HG03469 (cell line): ENCODE measurements around the gene ADISSP.

ENCODE experiments used
- ATAC-seq: cut with Tn5 transposase; IDR thresholded peaks from one replicate; pipeline ENCODE4 v1.9.1; 2021; ENCODE audit warnings: mild to moderate bottlenecking, moderate library complexity, moderate number of reproducible peaks; ENCODE audit not compliant: unreplicated experiment

Gene ADISSP

DNA sequence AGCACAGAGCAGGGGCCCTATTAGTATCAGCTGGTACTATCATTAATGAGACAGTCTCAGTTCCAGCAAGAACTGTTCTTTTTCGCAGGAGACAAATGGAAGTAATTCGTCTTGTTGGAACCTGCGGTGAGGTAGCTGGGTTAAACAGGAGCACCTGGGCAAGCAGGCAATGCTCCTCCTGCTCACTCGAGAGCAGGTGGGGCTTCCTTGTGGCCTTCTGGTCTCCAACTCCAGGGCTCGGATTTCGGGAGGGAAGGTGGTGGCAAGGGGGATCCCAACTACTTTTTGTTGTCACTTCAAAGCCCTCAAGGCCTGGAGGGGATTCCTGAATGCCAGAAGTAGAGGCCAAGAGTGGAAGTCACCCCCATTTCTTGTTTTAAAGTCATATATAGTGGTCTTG is 15.0 kb upstream of the ADISSP start:
- ATAC-seq = no peak

DNA sequence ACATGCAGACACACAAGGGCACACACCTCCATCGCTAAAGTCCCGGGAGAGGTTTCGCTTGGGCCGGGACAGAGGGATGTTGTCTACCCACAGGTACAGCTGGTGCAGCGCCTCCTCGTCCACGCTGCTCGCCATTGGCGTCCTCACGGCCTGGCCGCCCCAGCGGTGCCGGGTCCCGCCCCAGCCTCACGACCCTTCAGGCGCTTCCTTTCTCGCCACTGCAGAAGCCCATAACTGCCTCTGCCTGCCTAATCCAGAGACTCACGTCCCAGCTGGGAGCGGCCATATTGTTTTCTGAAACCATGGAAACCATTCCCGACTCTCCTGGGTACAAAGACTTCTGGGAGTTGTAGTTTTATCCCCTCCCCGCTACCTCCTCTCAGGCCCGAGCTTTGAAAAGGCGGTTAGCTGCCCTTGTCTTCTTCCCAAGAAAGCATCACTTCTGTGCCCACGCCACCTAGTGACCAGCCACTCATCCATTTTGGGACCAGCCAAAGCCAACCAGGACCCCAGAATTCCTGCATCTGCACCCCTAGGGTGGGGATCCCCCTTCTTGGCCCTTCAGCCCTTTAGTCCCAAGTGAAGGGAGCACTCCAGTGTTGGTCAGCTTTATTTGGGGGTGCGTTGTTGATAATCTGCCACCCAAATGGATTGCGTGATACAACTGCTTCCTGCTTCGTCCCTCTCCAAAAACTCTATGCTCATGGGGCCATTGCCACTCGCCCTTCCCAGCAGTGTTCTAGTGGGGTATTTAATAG is 13.8 kb upstream of the ADISSP start, which contains the start of gene SPEF1:
Gene SPEF1 (minus strand): TSS at position 296 of the 758 bp plus-strand sequence. CDS start 161 bp downstream, at position 135.
- peak; percentile 49 for ATAC-seq

GRCh38 chr20:3778976-3779375 is 11.4 kb upstream of the ADISSP start:
- ATAC-seq = no peak

DNA sequence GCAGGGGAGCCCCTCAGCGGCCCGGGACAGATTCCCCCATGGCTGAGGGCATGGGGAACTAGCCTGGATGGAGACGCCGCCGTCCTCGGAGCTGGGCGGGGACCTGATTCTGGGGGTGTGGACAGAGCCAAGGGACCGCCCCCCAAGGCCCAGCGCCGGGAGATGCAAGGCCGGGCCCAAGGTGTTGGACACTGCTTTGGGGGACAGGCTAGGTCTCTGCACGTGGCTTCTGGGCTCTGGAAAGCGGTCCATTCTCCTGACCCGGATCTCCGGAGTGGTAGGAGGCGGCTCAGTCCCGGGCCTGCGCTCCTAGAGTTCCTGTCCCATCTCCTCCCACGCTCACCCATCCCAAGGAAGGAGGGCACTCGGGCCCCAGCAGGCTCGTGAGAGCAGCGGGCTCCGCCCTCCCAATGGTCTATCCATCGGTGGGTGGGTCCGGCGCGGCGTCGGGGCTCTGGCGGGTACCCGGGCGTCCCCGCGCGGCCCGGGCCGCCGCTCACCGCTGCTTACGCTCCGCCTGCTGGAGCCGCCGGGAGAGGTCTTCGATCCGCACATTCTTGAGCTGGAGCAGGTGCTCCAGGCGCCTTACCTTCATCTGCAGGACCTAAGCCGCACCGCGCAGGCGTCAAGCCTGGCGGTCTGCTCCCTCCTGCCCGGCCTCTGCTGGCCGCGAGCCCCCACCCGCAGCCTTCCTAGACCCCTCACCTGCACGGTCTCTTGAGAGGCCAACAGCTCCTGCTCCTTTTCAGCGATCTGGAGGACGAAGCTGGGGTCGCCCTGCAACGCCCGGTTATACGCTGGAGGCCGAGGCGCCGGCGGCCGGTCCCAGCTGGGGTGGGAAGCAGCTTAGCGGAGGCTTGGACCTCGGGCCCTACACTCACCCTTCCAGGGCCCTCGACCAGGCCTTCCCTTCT is 10.4 kb upstream of the ADISSP start:
- no peak for ATAC-seq

- ATAC-seq = no peak
These were observed 9.8 kb upstream of the ADISSP start for GRCh38 chr20:3777381-3777715.

DNA sequence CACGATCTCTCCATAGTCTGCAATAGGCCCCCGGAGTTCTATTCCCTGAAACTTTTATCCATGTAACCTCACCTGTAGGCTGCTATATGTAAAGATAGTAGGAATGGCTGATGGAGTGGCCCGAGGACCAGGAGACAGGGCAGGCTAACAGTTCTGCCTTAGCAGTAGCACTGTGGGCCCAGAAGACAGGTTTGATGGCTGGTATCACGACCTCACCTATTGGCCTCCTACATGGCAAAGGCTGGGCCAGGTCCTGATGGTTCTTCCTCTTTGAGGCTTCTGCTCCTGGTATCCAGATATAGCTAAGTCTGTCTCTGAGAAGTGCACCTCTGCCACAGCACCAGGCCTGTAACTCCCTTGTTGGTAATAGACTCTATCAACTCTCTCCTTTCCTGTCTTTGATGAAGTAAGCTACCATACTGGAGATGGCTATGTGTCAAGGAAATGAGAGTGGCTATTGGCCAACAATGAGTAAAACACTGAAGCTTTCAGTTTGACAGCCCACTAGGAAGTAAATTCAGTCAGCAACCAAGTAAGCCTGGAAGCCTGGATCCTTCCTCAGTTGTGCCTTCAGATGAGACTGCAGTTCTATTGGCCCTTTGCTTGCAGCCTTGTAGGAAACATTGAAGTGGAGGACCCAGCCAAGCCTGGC is 8.0 kb upstream of the ADISSP start:
- ATAC-seq = no peak

DNA sequence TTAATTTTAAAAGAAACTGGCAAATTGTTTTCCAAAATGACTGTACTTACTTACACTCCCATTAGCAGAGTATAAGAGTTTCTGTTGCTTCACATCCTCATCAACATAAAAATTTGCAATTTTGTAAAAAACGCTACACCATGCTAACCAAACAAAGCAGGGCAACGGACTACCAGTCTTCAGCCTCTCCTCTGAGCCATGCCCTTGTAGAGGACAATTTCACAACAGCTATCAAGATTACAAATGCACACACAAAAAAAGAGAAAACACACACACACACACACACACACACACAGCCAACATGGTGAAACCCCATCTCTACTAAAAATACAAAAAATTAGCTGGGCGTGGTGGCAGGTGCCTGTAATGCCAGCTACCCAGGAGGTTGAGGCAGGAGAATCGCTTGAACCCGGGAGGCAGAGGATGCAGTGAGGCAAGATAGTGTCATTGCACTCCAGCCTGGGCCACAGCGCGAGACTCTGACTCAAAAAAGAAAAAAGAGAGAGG is 4.1 kb upstream of the ADISSP start:
- ATAC-seq = no peak

GRCh38 chr20:3768342-3769130 is 983 bp upstream of the ADISSP start:
- no peak for ATAC-seq

GRCh38 chr20:3767110-3767426 is 485 bp downstream of the ADISSP start:
- ATAC-seq = no peak

- no peak for ATAC-seq
These were observed 987 bp downstream of the ADISSP start for GRCh38 chr20:3766422-3767109.

GRCh38 chr20:3765171-3765882 is 2.2 kb downstream of the ADISSP start:
- ATAC-seq = no peak

DNA sequence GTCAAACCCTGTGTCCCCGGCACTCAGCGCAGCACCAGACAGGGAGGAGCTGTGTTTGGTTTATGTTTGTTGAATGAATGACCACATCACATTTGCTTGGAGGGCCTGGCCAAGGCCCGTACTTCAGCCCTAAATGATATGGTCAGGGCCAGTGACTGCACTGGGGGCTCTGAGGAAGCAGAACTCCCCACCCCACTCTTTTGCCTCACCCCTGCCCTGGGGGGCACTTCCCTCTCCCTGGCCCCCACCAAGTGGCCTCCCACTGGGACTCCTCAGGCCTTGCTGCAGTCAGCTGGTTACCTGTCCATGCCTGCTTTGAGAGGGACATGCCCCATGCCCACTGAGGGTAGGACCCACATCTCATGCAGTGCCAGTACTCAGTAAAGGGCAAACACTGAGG is 2.9 kb downstream of the ADISSP start:
- ATAC-seq = no peak

GRCh38 chr20:3763671-3764601 is 3.6 kb downstream of the ADISSP start:
- no peak for ATAC-seq

- ATAC-seq = no peak
These were observed 6.8 kb downstream of the ADISSP start for GRCh38 chr20:3760655-3761348.

- ATAC-seq = no peak
These were observed 7.7 kb downstream of the ADISSP start for GRCh38 chr20:3759884-3760283.

- no peak for ATAC-seq
These were observed 8.2 kb downstream of the ADISSP start for GRCh38 chr20:3759316-3759823.

DNA sequence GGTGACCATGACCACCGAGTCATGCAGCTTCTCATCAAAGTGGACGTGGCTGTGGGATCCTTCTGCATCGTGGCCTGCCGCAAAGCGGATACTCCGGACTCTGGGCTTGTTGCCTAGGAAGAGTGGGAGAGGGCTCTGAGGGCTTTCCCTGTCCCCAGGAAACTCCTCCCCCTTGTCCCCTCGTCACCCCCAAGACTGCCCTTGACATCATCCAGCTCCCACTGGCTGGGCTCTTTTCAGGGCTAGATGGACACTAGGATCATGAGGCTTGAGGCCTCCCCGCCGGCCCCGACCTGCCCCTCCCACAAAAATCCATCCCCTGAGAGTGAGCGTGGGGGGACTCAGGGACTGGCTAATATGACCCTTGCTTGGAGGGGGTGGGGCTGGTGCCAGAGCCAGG is 9.0 kb downstream of the ADISSP start:
- ATAC-seq = no peak

GRCh38 chr20:3757268-3757667 is 10.3 kb downstream of the ADISSP start:
- no peak for ATAC-seq
